B cell (primary cell): ENCODE measurements around the gene MAP3K21. TPM values are rescaled to one million over a fixed set of nuclear protein-coding genes. Genes with fewer than 3 reads are reported as not detected.

Experiments
- ATAC-seq: fragments of 200-7000 bp; cut with Tn5 transposase; one replicate; pipeline ENCODE4 v1.10.0; 2021; ENCODE audit warnings: low read depth, mild to moderate bottlenecking, moderate number of reproducible peaks, moderate library complexity
- CTCF ChIA-PET: fragments of 350-600 bp; sonication (Branson Sonifier 250); formaldehyde crosslinking; loops from one replicate; lab custom pipeline; 2021; ENCODE audit warnings: antibody characterized with exemption, inconsistent platforms; lab: Charles Lee
- POLR2A ChIA-PET: fragments of 350-600 bp; sonication (Branson Sonifier 250); formaldehyde crosslinking; loops from one replicate; lab custom pipeline; 2021; ENCODE audit warnings: antibody characterized with exemption; lab: Charles Lee
- DNase-seq: peaks from one replicate; pipeline ENCODE4 v3.0.0; 2013
- H2AFZ ChIP-seq: 2 replicates; pipeline ENCODE4 v1.6.1; 2012; ENCODE audit warnings: mild to moderate bottlenecking, low read depth, low read length; ENCODE audit not compliant: insufficient read depth, poor library complexity, severe bottlenecking
- H3K27ac ChIP-seq, 2 donors: 1 replicate in 1 of 2; 2 replicates in 1 of 2; pipeline ENCODE4 v1.5.1; 2012 to 2013; ENCODE audit warnings: low read length in 2 of 2, mild to moderate bottlenecking in 2 of 2, moderate library complexity in 1 of 2
- H3K27me3 ChIP-seq, 4 experiments: fragments of 200-600 bp in 1 of 4; sonication (generic) in 1 of 4; replicated peaks in 1 of 4; 1 replicate in 2 of 4; 2 replicates in 2 of 4; pipeline versions ENCODE4 v1.6.1 to v1.7.0; 2013 to 2016; ENCODE audit warnings: low read length in 3 of 4, mild to moderate bottlenecking in 2 of 4, mixed read lengths in 1 of 4, moderate library complexity in 1 of 4; ENCODE audit not compliant: insufficient read depth in 4 of 4, control insufficient read depth in 3 of 4; ENCODE audit errors: control extremely low read depth in 1 of 4
- H3K36me3 ChIP-seq, 2 experiments: replicated peaks in 1 of 2; 1 replicate in 1 of 2; 2 replicates in 1 of 2; pipeline versions ENCODE4 v1.6.1 to v1.7.1; 2013; ENCODE audit warnings: low read length in 1 of 2; ENCODE audit not compliant: insufficient read depth in 2 of 2, control insufficient read depth in 1 of 2; ENCODE audit errors: control extremely low read depth in 1 of 2, extremely low read depth in 1 of 2
- H3K4me1 ChIP-seq, 2 donors: fragments of 200-600 bp in 1 of 2; sonication (generic) in 1 of 2; 1 replicate in 1 of 2; 2 replicates in 1 of 2; pipeline versions ENCODE4 v1.5.1 to v1.6.1; 2013 to 2017; ENCODE audit warnings: low read length in 2 of 2; ENCODE audit not compliant: control insufficient read depth in 2 of 2, insufficient read depth in 2 of 2
- H3K4me2 ChIP-seq: replicated peaks from 2 replicates; pipeline ENCODE3; 2012; ENCODE audit warnings: mild to moderate bottlenecking, low read depth, low read length; ENCODE audit not compliant: poor library complexity, severe bottlenecking
- H3K4me3 ChIP-seq, 5 experiments: fragments of 200-600 bp in 1 of 5; sonication (generic) in 1 of 5; 1 replicate in 3 of 5; 2 replicates in 2 of 5; pipeline versions ENCODE4 v1.5.1 to v1.7.0; 2011 to 2016; ENCODE audit warnings: low read length in 4 of 5, mild to moderate bottlenecking in 4 of 5, low read depth in 2 of 5, control low read depth in 1 of 5, moderate library complexity in 1 of 5; ENCODE audit not compliant: insufficient read depth in 1 of 5; ENCODE audit errors: control extremely low read depth in 1 of 5, extremely low read depth in 1 of 5
- H3K79me2 ChIP-seq: fragments of 200-600 bp; sonication (generic); one replicate; pipeline ENCODE4 v1.6.0; 2016; ENCODE audit warnings: low read length; ENCODE audit not compliant: control insufficient read depth, insufficient read depth
- H3K9ac ChIP-seq: fragments of 200-600 bp; sonication (generic); 2 replicates; pipeline ENCODE4 v1.6.1; 2017; ENCODE audit warnings: mild to moderate bottlenecking, low read length, moderate library complexity
- H3K9me3 ChIP-seq, 3 donors: one replicate each; pipeline versions ENCODE4 v1.6.1 to v1.7.1; 2013; ENCODE audit warnings: low read length in 2 of 3; ENCODE audit not compliant: control insufficient read depth in 2 of 3, insufficient read depth in 1 of 3; ENCODE audit errors: control extremely low read depth in 1 of 3
- H4K20me1 ChIP-seq: 2 replicates; pipeline ENCODE4 v1.6.0; 2012; ENCODE audit warnings: mild to moderate bottlenecking, low read length; ENCODE audit not compliant: insufficient read depth, control insufficient read depth, poor library complexity, severe bottlenecking
- H3K27ac Mint-ChIP-seq: one replicate; pipeline ENCODE4 v1.8.0; 2021; ENCODE audit warnings: mixed read lengths
- H3K27me3 Mint-ChIP-seq: one replicate; pipeline ENCODE4 v1.8.0; 2021; ENCODE audit warnings: mixed read lengths
- H3K4me1 Mint-ChIP-seq: one replicate; pipeline ENCODE4 v1.8.0; 2021; ENCODE audit warnings: mixed read lengths
- H3K4me3 Mint-ChIP-seq: one replicate; pipeline ENCODE4 v1.8.0; 2021; ENCODE audit warnings: mixed read lengths
- H3K9me3 Mint-ChIP-seq: one replicate; pipeline ENCODE4 v1.8.0; 2022; ENCODE audit warnings: mixed read lengths; ENCODE audit not compliant: insufficient read depth
- EZH2 ChIP-seq: IDR thresholded peaks from 2 replicates; pipeline ENCODE4 v1.6.1; 2012; ENCODE audit warnings: borderline replicate concordance, low read depth, mild to moderate bottlenecking, moderate library complexity, low read length; ENCODE audit not compliant: insufficient read depth, poor library complexity, severe bottlenecking
- WGBS: methylation state at CpG from one replicate; pipeline ENCODE4 v1.1.5; 2013; ENCODE audit warnings: missing lambda C conversion rate; ENCODE audit not compliant: insufficient coverage; 5-methylcytosine and 5-hydroxymethylcytosine counted together
- intact Hi-C: fragments of 100-400 bp; cut with micrococcal nuclease; formaldehyde crosslinking; loops from one replicate; pipeline ENCODE4 v1.10.0; 2022
- polyA plus RNA-seq: library from polyadenylated mRNA; depleted of rRNA; stranded (reverse); fragments of >200 nt; gene quantifications from 2 replicates; pipeline ENCODE4 v1.2.3, GENCODE V29; 2012
- total RNA-seq, 2 donors: library from RNA; stranded (reverse); fragments of 120-200 nt in 1 of 2; gene quantifications; 1 replicate in 1 of 2; 2 replicates in 1 of 2; pipeline versions ENCODE4 v1.2.3 to v1.2.4, GENCODE V29; 2013 to 2022
- TF ChIP-seq, protein P1 (sequence below): fragments of 200-600 bp; IDR thresholded peaks from one replicate; pipeline ENCODE4 v1.8.0; 2022; ENCODE audit warnings: antibody characterized with exemption, mild to moderate bottlenecking

Gene MAP3K21
- total and polyA plus RNA-seq, 2 donors (not counting 1 experiment from before 2014, with no cell fraction given) = 1.5 to 3.7 TPM

DNA sequence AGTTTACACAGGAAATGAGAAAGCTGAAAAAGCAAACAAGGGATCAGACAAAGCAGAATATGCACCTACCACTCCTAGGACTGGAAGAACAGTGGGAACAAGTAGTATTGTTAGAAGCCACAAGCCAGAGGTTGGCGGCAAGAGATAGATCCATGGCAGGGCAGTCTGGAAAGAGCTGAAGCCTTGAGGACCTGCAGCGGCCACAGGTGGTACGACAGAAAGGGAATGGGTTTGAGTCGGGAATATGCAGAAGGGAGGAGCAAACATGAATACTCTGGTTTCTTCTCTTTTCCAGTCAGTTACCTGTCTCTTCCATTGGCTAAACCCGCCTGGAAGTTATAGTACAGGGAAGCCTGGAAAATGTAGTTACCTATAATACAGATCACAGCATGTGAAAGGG, 28.1 kb upstream of the MAP3K21 start:
- no peak overlapping the region for H3K9ac ChIP-seq
- TF ChIP-seq, protein P1, sequence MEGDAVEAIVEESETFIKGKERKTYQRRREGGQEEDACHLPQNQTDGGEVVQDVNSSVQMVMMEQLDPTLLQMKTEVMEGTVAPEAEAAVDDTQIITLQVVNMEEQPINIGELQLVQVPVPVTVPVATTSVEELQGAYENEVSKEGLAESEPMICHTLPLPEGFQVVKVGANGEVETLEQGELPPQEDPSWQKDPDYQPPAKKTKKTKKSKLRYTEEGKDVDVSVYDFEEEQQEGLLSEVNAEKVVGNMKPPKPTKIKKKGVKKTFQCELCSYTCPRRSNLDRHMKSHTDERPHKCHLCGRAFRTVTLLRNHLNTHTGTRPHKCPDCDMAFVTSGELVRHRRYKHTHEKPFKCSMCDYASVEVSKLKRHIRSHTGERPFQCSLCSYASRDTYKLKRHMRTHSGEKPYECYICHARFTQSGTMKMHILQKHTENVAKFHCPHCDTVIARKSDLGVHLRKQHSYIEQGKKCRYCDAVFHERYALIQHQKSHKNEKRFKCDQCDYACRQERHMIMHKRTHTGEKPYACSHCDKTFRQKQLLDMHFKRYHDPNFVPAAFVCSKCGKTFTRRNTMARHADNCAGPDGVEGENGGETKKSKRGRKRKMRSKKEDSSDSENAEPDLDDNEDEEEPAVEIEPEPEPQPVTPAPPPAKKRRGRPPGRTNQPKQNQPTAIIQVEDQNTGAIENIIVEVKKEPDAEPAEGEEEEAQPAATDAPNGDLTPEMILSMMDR = no peak
- no peak overlapping the region for H2AFZ ChIP-seq
- no peak overlapping the region for H3K4me3 ChIP-seq
- H3K27ac ChIP-seq = no peak overlapping the region
- no peak for ATAC-seq
- intact Hi-C loops = no loop called here
- no peaks in the 10 kb centered on the region for H3K79me2 ChIP-seq
- Mint-ChIP-seq H3K27me3 (no peaks in the 10 kb centered on the region), H3K4me1 (peaks cover 12% of the 10 kb centered on the region), H3K27ac (no peak overlapping the region), H3K4me3 (no peak overlapping the region), H3K9me3 (no peaks in the 10 kb centered on the region)
- H3K36me3 ChIP-seq = no peaks in the 10 kb centered on the region
- DNase-seq = no peak
- H3K9me3 ChIP-seq = peaks cover 0 to 1% (median 0%) of the 10 kb centered on the region in 3 donors
- no peaks in the 10 kb centered on the region for H4K20me1 ChIP-seq
- peaks cover 11 to 13% of the 10 kb centered on the region in 2 donors for H3K4me1 ChIP-seq
- H3K4me2 ChIP-seq = no peak overlapping the region
- WGBS = 100% methylated on average over 3 of the region's 5 CpGs
- POLR2A ChIA-PET = no interaction called here
- CTCF ChIA-PET = no interaction called here
- H3K27me3 ChIP-seq = peaks cover 0 to 5% (median 0%) of the 10 kb centered on the region in 4 experiments

DNA sequence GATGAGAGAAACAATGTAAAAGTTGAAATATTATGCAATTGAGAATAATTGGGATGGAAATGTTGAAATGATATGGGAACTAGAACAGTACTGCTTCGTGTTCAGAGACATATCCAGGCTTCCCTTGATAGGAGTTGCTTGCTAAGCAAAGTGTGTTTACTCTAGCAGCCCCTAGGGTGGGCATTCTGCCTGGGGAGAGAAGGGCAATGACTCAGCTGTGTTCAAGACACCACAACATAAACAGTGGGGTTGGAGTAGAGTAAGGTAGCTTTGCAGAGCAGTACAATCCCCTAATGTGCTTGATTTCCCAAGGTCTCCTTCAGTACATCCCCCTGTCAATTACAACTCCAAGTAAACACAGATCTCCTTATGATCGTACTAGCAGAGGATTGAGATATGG, 27.2 kb upstream of the MAP3K21 start:
- Histone ChIP-seq H3K27me3 (peaks cover 0 to 5% (median 0%) of the 10 kb centered on the region in 4 experiments), H3K9ac (no peak overlapping the region), H3K4me3 (no peak overlapping the region), H3K4me2 (no peak overlapping the region), H3K36me3 (no peaks in the 10 kb centered on the region), H3K79me2 (no peaks in the 10 kb centered on the region), H3K9me3 (peaks cover 0 to 1% (median 0%) of the 10 kb centered on the region in 3 donors), H4K20me1 (no peaks in the 10 kb centered on the region), H3K27ac (no peak overlapping the region), H3K4me1 (peaks cover 5 to 7% of the 10 kb centered on the region in 2 donors), H2AFZ (no peak overlapping the region)
- TF ChIP-seq, protein P1 = no peak
- TF ChIP-seq EZH2 = no peak
- intact Hi-C loops = loop anchor here (10.0 kb wide), 1 partner anchor 1014 kb away; no protein-coding TSS in a partner anchor
- POLR2A ChIA-PET = no interaction called here
- DNase-seq (no peak), ATAC-seq (no peak)
- Mint-ChIP-seq H3K4me3 (no peak overlapping the region), H3K4me1 (peaks cover 5% of the 10 kb centered on the region), H3K27me3 (no peaks in the 10 kb centered on the region), H3K9me3 (no peaks in the 10 kb centered on the region), H3K27ac (no peak overlapping the region)
- 77% methylated on average over 2 of the region's 2 CpGs for WGBS
- CTCF ChIA-PET = interaction anchor here (2.3 to 3.2 kb wide), 2 partner anchors 491 to 767 kb away, joined by 11 to 14 read pairs; no protein-coding TSS in a partner anchor
